HepG2 (cell line): ENCODE data around the gene AP5B1.

Experiments used
- ARNT2 ChIP-seq: sonication (generic); formaldehyde crosslinking; IDR thresholded peaks from 2 replicates; pipeline ENCODE4 v1.8.0; 2022; ENCODE audit warnings: mild to moderate bottlenecking, low read depth, missing genetic modification reagents, moderate library complexity
- CTCF ChIP-seq: sonication (generic); formaldehyde crosslinking; IDR thresholded peaks from 2 replicates; pipeline ENCODE4 v1.5.0; 2020; ENCODE audit warnings: mild to moderate bottlenecking, missing genetic modification reagents, moderate library complexity
- TFE3 ChIP-seq: IDR thresholded peaks from 2 replicates; pipeline ENCODE4 v1.6.1; 2016
- TGIF2 ChIP-seq: IDR thresholded peaks from 2 replicates; pipeline ENCODE4 v1.6.1; 2016; ENCODE audit warnings: control low read depth, missing compliant biosample characterization

GRCh38 chr11:65814131-65814985 is 33.6 kb upstream of the AP5B1 start:
- TF ChIP-seq TGIF2 (no peak), ARNT2 (CRISPR knock-in tag) (no peak), TFE3 (CRISPR knock-in tag) (no peak), CTCF (no peak)
